NCI-H345 (cell line): ENCODE results near the gene RNU4-1.

Source experiments
- DNase-seq: peaks from one replicate; lab custom pipeline; 2025; lab: John Stamatoyannopoulos, UW

RNU4-1 gene

DNA sequence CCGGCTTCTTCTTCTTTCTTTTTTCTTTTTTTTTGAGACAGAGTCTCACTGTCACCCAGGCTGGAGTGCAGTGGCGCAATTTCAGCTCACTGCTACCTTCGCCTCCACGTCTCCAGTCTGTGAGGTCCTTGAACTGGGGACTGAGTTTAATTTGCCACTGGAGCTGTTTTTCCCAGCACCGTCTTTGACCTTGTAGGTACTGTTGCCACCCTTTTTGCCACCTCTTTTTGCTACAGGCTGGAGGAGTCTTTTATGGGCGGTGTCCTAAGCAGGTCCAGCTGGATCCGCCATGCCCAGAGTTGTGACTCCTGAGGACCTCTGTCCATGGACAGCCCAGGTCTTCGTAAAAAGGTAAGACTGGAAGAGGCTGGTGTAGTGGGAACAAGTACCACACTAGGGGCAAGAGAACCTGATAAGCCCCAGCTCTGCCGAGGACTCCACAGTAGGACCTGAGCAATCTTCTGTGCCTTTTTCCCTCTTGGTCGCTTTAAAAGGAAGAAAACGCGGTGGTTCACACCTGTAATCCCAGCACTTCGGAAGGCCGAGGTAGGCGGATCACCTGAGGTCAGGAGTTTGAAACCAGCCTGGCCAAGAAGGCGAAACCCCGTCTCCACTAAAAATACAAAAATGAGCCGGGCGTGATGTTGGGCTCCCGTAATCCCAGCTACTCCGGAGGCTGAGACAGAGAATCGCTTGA lies 2.3 kb downstream of the RNU4-1 start:
- DNase-seq, result no peak

- DNase-seq, result no peak
These were observed 5.5 kb downstream of the RNU4-1 start for GRCh38 chr12:120287491-120287890.

DNA sequence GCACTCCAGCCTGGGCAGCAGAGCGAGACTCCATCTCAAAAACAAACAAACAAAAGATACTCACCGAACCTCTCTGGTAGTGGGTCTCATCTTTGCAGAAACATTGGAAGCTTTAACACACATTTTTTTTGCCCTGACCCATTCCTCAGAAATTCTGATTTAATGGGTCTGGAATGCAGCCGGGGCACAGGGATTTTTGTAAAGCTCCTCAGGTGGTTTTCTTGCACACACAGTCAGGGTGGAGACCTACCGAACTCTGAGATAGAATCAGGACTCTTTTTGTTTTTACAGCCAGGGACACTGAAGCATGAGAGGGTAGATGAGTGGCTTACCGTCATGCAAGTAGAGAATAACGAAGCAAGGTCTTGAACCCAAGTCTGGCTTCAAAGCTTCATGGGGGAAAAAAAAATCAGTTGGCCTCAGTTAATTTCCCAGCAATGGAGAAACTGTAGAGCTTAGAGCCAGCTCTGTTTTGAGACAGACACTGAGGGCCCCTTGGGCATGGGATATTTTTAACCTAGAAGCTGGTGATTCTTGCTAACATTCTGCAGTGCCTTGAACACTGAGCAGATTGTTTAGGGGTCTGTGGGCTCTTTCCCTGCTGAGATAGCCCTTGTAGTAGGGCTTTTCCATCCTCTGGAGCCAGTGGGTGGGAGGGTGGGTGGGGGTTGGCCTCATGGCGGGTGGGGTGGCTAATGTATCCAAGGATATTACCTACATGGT lies 6.1 kb downstream of the RNU4-1 start:
- no peak for DNase-seq

DNA sequence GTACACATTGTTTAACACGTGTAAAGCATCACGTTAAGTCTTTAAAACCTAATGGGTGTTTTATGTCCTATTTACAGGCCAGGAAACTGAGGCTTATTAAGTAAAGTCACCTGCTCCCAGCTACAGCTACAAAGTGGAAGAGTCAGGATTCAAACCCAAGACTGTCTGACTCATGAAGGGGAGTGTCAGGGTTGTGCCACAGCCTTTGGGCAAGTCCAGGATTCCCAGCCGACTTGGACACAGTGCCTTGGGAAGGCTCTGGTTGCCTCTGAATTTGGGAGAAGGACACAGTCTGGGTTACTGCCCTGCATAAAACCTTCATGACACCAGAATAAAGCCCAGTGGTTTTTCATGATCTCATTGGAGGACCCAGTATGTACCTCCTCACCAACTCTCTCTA lies 8.7 kb downstream of the RNU4-1 start:
- DNase-seq, result no peak

DNA sequence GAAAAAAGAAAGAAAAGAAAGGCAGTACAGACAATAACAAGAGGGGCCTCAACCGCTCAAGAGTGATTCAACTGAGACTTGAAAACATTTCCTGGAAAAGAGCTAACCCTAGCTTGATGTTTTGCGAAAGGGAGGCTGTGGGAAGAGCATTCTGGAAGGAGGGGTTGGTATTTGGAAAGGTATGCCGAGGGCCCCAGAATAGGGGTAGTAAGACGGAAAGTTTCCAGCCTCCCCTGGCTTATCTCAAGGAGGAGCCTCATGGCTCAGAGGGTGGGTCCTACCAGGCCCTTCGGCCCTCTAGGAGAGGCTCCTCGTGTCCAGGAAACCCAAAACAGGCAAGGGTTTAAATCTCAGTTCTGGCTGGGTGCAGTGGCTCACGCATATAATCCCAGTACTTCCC lies 9.7 kb downstream of the RNU4-1 start:
- DNase-seq, result no peak

GRCh38 chr12:120278137-120279069 lies 14.6 kb downstream of the RNU4-1 start:
- DNase-seq, result no peak

DNA sequence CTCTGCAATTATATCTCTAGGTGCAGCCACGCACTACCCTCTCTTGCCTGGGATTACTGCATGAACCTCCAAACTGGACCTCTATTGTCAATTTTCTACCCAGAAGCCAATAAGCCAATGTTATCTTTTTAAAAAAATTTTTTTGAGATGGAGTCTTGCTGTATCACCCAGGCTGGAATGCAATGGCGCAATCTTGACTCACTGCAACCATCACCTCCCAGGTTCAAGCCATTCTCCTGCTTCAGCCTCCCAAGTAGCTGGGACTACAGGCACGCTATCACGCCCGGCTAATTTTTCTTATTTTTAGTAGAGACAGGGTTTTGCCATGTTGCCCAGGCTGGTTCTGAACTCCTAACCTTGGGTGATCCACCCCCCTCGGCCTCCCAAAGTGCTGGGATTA lies 16.3 kb downstream of the RNU4-1 start:
- DNase-seq, result no peak

GRCh38 chr12:120267736-120268135 lies 25.3 kb downstream of the RNU4-1 start:
- DNase-seq, result no peak

DNA sequence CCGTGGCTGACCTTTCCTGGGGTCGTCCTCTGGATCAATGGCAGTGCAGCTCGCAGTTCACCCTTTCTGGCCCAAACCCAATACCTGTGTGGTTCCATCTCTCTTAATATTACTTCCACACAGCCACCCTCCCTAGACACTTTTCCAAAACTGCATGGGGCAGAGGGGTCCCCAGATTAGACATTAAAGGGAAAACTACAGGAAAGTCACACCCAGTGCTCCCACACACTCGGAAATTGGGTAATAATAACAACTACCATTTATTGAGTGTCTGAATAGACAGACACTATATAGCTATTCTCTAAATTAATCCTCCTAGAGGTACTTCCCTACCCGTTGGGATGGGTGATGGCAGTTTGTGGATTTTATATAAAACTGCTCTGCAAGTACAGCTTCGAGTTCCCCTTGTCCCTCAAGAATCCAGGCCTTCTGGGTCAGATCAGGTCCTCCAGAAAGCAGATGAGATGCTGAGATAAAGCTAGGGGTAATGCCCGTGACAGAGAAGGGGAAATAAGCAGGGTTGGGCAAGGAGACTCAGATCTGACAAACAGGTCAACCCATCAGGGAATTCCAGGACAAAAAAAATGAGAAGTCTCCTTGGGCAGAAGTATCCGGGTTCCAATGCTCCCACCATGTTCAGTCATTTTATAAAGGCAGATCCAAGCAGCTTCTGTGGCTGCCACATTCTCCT lies 26.7 kb downstream of the RNU4-1 start:
- no peak for DNase-seq

GRCh38 chr12:120265473-120266179 lies 27.4 kb downstream of the RNU4-1 start, which contains the start of gene PXN:
TSS of gene PXN (minus strand) at chr12:120265730. CDS start at chr12:120265629, 101 bp downstream.
- peak; percentile 76 for DNase-seq

DNA sequence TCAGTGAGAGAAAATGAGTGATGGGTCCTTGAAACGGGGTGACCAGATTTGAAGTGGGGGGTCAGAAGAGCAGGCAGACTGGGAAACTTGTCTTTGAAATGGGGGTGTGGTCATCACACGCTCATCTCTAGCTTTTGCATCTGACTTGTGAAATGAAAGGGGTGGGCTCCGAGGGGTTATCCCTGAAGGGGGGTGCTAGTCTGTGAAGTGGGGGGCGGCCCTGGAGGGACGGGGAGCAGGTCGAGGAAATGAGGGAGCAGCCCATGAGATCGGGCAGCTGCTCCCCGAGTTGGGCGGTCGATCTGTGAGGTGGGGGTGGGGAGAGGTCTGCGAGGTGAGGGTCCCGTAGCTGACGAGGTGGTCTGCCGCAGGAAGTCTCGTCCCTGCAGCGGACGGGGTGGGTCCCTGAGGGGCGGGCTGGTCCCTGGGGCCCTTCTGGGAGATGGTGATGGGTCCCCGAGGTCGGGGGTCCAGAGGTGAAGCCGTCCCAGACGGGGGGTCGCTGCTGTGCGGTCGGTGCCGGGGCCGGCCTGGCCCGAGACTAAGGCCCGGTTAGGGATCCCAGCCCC lies 28.0 kb downstream of the RNU4-1 start:
- DNase-seq, result no peak

GRCh38 chr12:120264086-120264903 lies 28.7 kb downstream of the RNU4-1 start:
- DNase-seq, result no peak

DNA sequence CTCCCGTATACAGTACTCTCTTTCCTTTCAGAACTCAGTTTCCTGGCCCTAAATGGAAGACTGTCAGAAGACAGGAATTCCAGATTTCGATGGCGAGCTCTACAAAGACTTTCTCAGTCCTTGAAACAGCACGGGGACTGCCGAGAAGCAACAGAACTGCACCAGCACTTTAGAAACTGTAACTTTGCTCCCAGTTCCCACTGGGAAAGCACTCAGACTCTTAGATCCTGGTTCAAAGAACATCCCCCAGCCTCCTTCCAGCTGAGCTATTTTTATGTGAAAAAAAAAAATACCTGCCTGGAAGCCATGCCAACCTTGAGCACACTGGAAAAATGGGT lies 29.3 kb downstream of the RNU4-1 start:
- no peak for DNase-seq

GRCh38 chr12:120262852-120263747 lies 29.9 kb downstream of the RNU4-1 start:
- no peak for DNase-seq

DNA sequence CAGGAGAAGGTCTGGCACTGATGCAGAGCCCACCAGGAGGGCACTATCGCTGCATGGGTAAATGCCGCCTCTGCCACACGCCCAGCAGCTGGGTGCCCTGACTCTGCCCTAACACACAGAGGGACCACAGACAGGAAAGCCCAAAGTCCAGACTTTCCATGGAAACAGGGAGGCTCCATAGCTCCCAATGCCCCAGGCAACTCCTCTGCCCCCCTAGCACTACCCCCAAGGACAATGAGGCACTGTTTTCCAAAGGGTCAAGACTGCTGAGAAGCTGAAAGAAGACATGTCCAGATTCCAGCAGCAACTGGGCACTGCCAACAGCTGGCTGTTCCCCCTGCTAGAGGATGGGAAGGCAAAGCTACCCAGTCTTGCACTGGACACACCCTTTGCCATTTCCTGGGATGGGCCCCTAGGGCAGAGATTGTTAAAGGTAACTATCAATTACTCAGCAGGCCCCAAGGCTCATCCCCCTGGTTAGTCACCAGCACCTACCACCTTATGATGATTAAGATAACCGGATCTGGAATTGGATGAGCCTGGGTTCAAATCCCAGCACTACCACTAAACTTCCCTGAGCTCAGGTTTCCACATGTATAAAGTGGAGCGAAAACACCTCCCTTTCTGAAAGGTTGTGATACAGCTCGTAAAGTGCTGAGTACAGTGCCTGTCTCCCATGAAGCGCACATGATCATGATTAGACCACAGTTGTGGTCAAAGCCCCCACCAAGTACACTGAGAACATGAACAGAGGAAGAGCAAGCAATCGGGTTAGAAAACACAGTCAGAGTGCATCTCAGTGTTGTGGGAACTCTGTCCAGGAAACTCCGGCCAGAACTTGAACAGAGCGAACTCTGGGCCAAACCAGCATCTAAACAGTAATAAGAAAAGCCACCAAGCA lies 30.8 kb downstream of the RNU4-1 start:
- no peak for DNase-seq

DNA sequence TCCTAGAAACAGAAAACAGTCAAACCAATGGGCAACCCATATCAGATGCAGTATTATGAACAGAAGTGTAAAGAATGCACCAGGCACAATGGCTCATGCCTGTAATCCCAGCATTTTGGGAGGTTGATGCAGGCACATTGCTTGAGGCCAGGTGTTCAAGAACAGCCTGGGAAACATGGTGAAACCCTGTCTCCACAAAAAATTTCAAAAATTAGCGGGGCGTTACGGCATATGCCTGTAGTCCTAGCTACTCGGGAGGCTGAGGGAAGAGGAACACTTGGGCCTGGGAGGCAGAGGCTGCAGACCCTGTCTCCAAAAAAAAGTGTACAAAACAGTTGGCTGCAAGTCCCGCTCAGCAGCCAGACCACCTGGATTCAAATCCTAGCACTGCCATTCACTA lies 32.4 kb downstream of the RNU4-1 start:
- no peak for DNase-seq

DNA sequence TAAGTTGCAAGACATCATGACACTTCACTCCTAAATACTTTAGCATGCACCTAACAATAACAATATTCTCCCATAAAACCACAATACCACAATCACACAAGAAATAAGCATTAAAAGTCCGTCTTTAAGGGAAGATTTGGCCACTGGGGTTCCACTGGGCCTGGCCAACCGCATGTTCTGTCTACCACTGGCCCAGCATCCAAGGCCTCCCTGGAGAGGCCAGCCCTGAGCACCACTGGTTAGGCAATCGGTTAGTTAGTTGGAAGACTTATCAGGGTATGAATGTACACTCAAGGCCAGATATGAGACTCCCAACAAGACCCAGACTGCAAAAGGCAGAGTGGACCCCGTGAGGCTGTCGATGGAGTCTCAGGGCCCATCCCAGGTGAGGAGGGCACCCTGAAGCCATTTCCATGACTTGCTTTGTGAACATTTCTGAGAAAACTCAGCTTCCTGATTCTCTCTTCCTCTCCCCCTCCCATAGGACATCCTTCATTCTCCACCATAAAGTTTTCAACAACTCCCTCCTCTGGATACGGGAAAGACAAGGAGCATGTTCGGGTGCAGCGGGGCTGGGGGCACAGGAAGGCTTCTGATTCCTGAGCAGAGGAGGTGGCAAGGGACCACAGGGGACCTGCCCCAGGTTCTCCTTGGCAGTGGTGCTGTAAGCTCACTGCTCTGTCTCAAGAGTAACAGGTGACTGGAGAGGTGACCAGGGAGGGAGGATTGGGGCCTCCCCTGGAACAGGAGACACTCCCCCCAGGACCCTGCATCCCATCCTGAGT lies 33.4 kb downstream of the RNU4-1 start:
- no peak for DNase-seq
